ENCODE data around the gene ATP5F1A.

DNA sequence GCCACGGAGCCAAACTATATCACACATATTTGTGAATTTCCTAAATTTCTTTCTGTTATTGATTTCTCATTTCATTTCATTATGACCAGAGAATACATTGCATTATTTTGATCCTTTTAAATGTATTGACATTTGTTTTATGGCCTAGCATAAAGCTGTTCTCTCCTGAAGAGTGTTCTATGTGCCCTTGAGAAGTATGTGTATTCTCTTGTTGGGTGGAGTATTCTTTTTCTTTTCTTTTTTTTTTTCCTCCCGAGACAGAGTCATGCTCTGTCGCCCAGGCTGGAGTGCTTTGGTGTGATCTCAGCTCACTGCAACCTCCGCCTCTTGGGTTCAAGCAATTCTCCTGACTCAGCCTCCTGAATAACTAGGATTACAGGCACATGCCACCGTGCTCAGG lies 11.3 kb upstream of the ATP5F1A start:
- TF ChIP-seq POLR2AphosphoS5 (IDR thresholded peaks at IDR 0.05; ENCODE audit: low read depth, low read length) (no peak), TAF1 (IDR thresholded peaks at IDR 0.05; ENCODE audit: borderline replicate concordance, low read depth, low read length) (no peak)

Data from GM12892 (cell line).